Activated CD8-positive, alpha-beta memory T cell treated with anti-CD3 and anti-CD28 coated beads for 36 hours (primary cell): ENCODE data around the gene MORN2. TPM values are rescaled to one million over a fixed set of nuclear protein-coding genes. Genes with fewer than 3 reads are reported as not detected.
"Not testable (repeated sequence)": the region's sequence is repeated elsewhere in the genome, so short reads cannot be mapped to it uniquely, and the experiment has no call there.

Experiments
- CTCF ChIA-PET: fragments of 350-600 bp; sonication (Branson Sonifier 250); formaldehyde crosslinking; loops from one replicate; lab custom pipeline; 2021; ENCODE audit warnings: antibody characterized with exemption; lab: Charles Lee
- POLR2A ChIA-PET: fragments of 350-600 bp; sonication (Branson Sonifier 250); formaldehyde crosslinking; loops from one replicate; lab custom pipeline; 2021; ENCODE audit warnings: antibody characterized with exemption; lab: Charles Lee
- total RNA-seq, 2 experiments: library from RNA; stranded (reverse); gene quantifications; one replicate each; pipeline ENCODE4 v1.2.3, GENCODE V29; 2021

The MORN2 gene
- 10 to 100 TPM; 12.8 to 13.9 TPM for total RNA-seq

- POLR2A ChIA-PET = interaction anchor here (0.5 to 1.1 kb wide), 2 partner anchors 71 to 124 kb away, joined by 5 to 6 read pairs; partner anchors contain the start of gene SRSF7
- CTCF ChIA-PET = interaction anchor here (1.0 to 1.4 kb wide), 2 partner anchors 18 to 72 kb away, joined by 3 to 4 read pairs; no protein-coding TSS in a partner anchor
Observed at GRCh38 chr2:38875576-38876367, at the start of gene MORN2, which contains the start of gene DHX57. TSS of gene MORN2 (plus strand) at chr2:38875976. TSS of gene DHX57 (minus strand) at chr2:38875934. CDS start at chr2:38868405, 7,529 bp downstream.

GRCh38 chr2:38827539-38828145 lies 48.1 kb upstream of the MORN2 start:
- CTCF ChIA-PET, POLR2A ChIA-PET: not testable (repeated sequence)

- POLR2A ChIA-PET = interaction anchor here (0.6 kb wide), 1 partner anchor 238 kb away, joined by 3 read pairs; no protein-coding TSS in a partner anchor
- CTCF ChIA-PET = no interaction called here
Observed at GRCh38 chr2:38828460-38828859, 47.3 kb upstream of the MORN2 start.

GRCh38 chr2:38829971-38830370 lies 45.8 kb upstream of the MORN2 start:
- ChIA-PET CTCF (no interaction called here), POLR2A (no interaction called here)

GRCh38 chr2:38830526-38831159 lies 45.1 kb upstream of the MORN2 start:
- CTCF ChIA-PET = no interaction called here
- POLR2A ChIA-PET = interaction anchor here (0.6 kb wide), 1 partner anchor 205 kb away, joined by 3 read pairs; no protein-coding TSS in a partner anchor

- ChIA-PET CTCF (interaction anchor here (1.9 kb wide), 1 partner anchor 299 kb away, joined by 7 read pairs; no protein-coding TSS in a partner anchor), POLR2A (no interaction called here)
Observed at GRCh38 chr2:38835015-38835601, 40.7 kb upstream of the MORN2 start.

GRCh38 chr2:38835990-38836389 lies 39.8 kb upstream of the MORN2 start:
- POLR2A ChIA-PET = interaction anchor here (0.6 kb wide), 1 partner anchor 57 kb away, joined by 7 read pairs; no protein-coding TSS in a partner anchor
- CTCF ChIA-PET = interaction anchor here (1.5 kb wide), 1 partner anchor 328 kb away, joined by 3 read pairs; no protein-coding TSS in a partner anchor

GRCh38 chr2:38836791-38837190 lies 39.0 kb upstream of the MORN2 start:
- POLR2A ChIA-PET = interaction anchor here (0.6 kb wide), 1 partner anchor 56 kb away, joined by 7 read pairs; no protein-coding TSS in a partner anchor
- CTCF ChIA-PET = interaction anchor here (0.7 to 1.5 kb wide), 2 partner anchors 21 to 329 kb away, joined by 3 read pairs; no protein-coding TSS in a partner anchor

- ChIA-PET POLR2A (no interaction called here), CTCF (no interaction called here)
Observed at GRCh38 chr2:38850045-38850444, 25.7 kb upstream of the MORN2 start.

- ChIA-PET POLR2A (no interaction called here), CTCF (no interaction called here)
Observed at GRCh38 chr2:38856165-38856564, 19.6 kb upstream of the MORN2 start.

- ChIA-PET POLR2A (no interaction called here), CTCF (no interaction called here)
Observed at GRCh38 chr2:38862476-38862875, 13.3 kb upstream of the MORN2 start.

GRCh38 chr2:38863061-38863695 lies 12.6 kb upstream of the MORN2 start:
- CTCF ChIA-PET = no interaction called here
- POLR2A ChIA-PET = no interaction called here

GRCh38 chr2:38866773-38867443 lies 8.9 kb upstream of the MORN2 start:
- ChIA-PET CTCF (no interaction called here), POLR2A (no interaction called here)

- POLR2A ChIA-PET = no interaction called here
- CTCF ChIA-PET = interaction anchor here (0.6 kb wide), 1 partner anchor 63 kb away, joined by 3 read pairs; no protein-coding TSS in a partner anchor
Observed at GRCh38 chr2:38871432-38871831, 4.3 kb upstream of the MORN2 start.

- POLR2A ChIA-PET = no interaction called here
- CTCF ChIA-PET = no interaction called here
Observed at GRCh38 chr2:38873763-38874162, 2.0 kb upstream of the MORN2 start.

GRCh38 chr2:38875227-38875575 lies 575 bp upstream of the MORN2 start:
- POLR2A ChIA-PET = interaction anchor here (1.1 kb wide), 1 partner anchor 124 kb away, joined by 5 read pairs; the partner anchor contains the start of gene SRSF7
- CTCF ChIA-PET = interaction anchor here (1.4 kb wide), 1 partner anchor 72 kb away, joined by 4 read pairs; no protein-coding TSS in a partner anchor

GRCh38 chr2:38876407-38876806 lies 631 bp downstream of the MORN2 start:
- CTCF ChIA-PET = interaction anchor here (1.0 kb wide), 1 partner anchor 18 kb away, joined by 3 read pairs; no protein-coding TSS in a partner anchor

GRCh38 chr2:38886063-38886462 lies 10.3 kb downstream of the MORN2 start:
- ChIA-PET CTCF (no interaction called here), POLR2A (no interaction called here)

More at GRCh38 chr2:38876407-38876806, 631 bp downstream of the MORN2 start:
- POLR2A ChIA-PET = interaction anchor here (0.5 to 1.1 kb wide), 2 partner anchors 70 to 125 kb away, joined by 5 to 6 read pairs; partner anchors contain the start of gene SRSF7
